Natural killer cell (primary cell): Measurements from ENCODE around the gene CSNK1G1. TPM values are rescaled to one million over a fixed set of nuclear protein-coding genes. Genes with fewer than 3 reads are reported as not detected.

Source experiments
- ATAC-seq, 3 donors: fragments of 150-1000 bp in 2 of 3; fragments of 200-7000 bp in 1 of 3; cut with Tn5 transposase; 1 replicate in 1 of 3; 2 replicates in 2 of 3; pipeline ENCODE4 v1.10.0; 2021; ENCODE audit warnings: mild to moderate bottlenecking in 2 of 3, moderate library complexity in 2 of 3
- DNase-seq, 2 donors: peaks; one replicate each; pipeline versions ENCODE4 v3.0.0 to v3.0.0-alpha.2; 2013 to 2021; ENCODE audit warnings: mixed read lengths in 1 of 2
- H3K27ac ChIP-seq: one replicate; pipeline ENCODE4 v1.5.1; 2013; ENCODE audit warnings: mild to moderate bottlenecking, low read length
- H3K27me3 ChIP-seq: one replicate; pipeline ENCODE4 v1.6.1; 2013; ENCODE audit warnings: low read length; ENCODE audit not compliant: control insufficient read depth, insufficient read depth
- H3K36me3 ChIP-seq: one replicate; pipeline ENCODE4 v1.6.1; 2013; ENCODE audit warnings: low read length; ENCODE audit not compliant: control insufficient read depth, insufficient read depth
- H3K4me1 ChIP-seq: one replicate; pipeline ENCODE4 v1.6.1; 2013; ENCODE audit warnings: low read length; ENCODE audit not compliant: control insufficient read depth, insufficient read depth
- H3K4me3 ChIP-seq: one replicate; pipeline ENCODE4 v1.5.1; 2013; ENCODE audit warnings: low read length
- H3K9me3 ChIP-seq: one replicate; pipeline ENCODE4 v1.6.1; 2013; ENCODE audit warnings: low read length; ENCODE audit not compliant: control insufficient read depth, insufficient read depth
- H3K27ac Mint-ChIP-seq, 2 donors: one replicate each; pipeline ENCODE4 v1.8.0; 2022; ENCODE audit warnings: mild to moderate bottlenecking in 2 of 2, mixed read lengths in 2 of 2, moderate library complexity in 1 of 2
- H3K27me3 Mint-ChIP-seq, 2 donors: one replicate each; pipeline ENCODE4 v1.8.0; 2022; ENCODE audit warnings: low read depth in 2 of 2, mixed read lengths in 2 of 2
- H3K36me3 Mint-ChIP-seq: one replicate; pipeline ENCODE4 v1.8.0; 2022; ENCODE audit warnings: mixed read lengths
- H3K4me1 Mint-ChIP-seq, 2 donors: one replicate each; pipeline ENCODE4 v1.8.0; 2022; ENCODE audit warnings: mixed read lengths in 2 of 2
- H3K4me3 Mint-ChIP-seq: one replicate; pipeline ENCODE4 v1.8.0; 2022; ENCODE audit warnings: mild to moderate bottlenecking, moderate library complexity, mixed read lengths
- H3K9me3 Mint-ChIP-seq, 2 donors: one replicate each; pipeline ENCODE4 v1.8.0; 2022; ENCODE audit warnings: mixed read lengths in 2 of 2
- WGBS: methylation state at CpG from one replicate; pipeline ENCODE4 v1.1.7; 2013; ENCODE audit warnings: missing lambda C conversion rate; ENCODE audit not compliant: insufficient coverage; 5-methylcytosine and 5-hydroxymethylcytosine counted together
- intact Hi-C: fragments of 100-400 bp; cut with micrococcal nuclease; formaldehyde crosslinking; loops from one replicate; pipeline ENCODE4 v1.14.2; 2022
- total RNA-seq, 4 donors: library from RNA; stranded (reverse); fragments of 120-200 nt in 1 of 4; gene quantifications; one replicate each; pipeline versions ENCODE4 v1.2.3 to v1.2.4, GENCODE V29; 2013 to 2022
- TF ChIP-seq, protein P1 (sequence below): fragments of 200-600 bp; IDR thresholded peaks from one replicate; pipeline ENCODE4 v1.8.0; 2022; ENCODE audit warnings: antibody characterized with exemption

The CSNK1G1 gene
- total RNA-seq, 3 donors from 2014 or later (not counting 1 experiment from before 2014, with no cell fraction given) = 26.2 to 36.8 (median 34.0) TPM

GRCh38 chr15:64117759-64118487, 238.1 kb downstream of the CSNK1G1 start:
- TF ChIP-seq, protein P1, sequence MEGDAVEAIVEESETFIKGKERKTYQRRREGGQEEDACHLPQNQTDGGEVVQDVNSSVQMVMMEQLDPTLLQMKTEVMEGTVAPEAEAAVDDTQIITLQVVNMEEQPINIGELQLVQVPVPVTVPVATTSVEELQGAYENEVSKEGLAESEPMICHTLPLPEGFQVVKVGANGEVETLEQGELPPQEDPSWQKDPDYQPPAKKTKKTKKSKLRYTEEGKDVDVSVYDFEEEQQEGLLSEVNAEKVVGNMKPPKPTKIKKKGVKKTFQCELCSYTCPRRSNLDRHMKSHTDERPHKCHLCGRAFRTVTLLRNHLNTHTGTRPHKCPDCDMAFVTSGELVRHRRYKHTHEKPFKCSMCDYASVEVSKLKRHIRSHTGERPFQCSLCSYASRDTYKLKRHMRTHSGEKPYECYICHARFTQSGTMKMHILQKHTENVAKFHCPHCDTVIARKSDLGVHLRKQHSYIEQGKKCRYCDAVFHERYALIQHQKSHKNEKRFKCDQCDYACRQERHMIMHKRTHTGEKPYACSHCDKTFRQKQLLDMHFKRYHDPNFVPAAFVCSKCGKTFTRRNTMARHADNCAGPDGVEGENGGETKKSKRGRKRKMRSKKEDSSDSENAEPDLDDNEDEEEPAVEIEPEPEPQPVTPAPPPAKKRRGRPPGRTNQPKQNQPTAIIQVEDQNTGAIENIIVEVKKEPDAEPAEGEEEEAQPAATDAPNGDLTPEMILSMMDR = no peak
- no peaks in the 10 kb centered on the region for H3K9me3 Mint-ChIP-seq
- H3K27me3 Mint-ChIP-seq = no peaks in the 10 kb centered on the region
- intact Hi-C loops = no loop called here
- H3K9me3 ChIP-seq = no peaks in the 10 kb centered on the region
- peaks cover 30% of the 10 kb centered on the region for H3K36me3 Mint-ChIP-seq
- no peak overlapping the region for H3K27ac ChIP-seq
- H3K4me3 ChIP-seq = no peak overlapping the region
- ATAC-seq (no peak), DNase-seq (no peak)
- H3K27me3 ChIP-seq = no peaks in the 10 kb centered on the region
- WGBS = 90% methylated on average over 5 of the region's 5 CpGs
- peak overlapping the region in 1 of 2 donors; percentile 34 for H3K27ac Mint-ChIP-seq
- H3K36me3 ChIP-seq = peaks cover 94% of the 10 kb centered on the region
- no peak overlapping the region for H3K4me3 Mint-ChIP-seq
- peaks cover 16 to 18% of the 10 kb centered on the region in 2 donors for H3K4me1 Mint-ChIP-seq
- H3K4me1 ChIP-seq = no peaks in the 10 kb centered on the region

Other genes with a start within 250 kb of the CSNK1G1 start
- under 1 TPM; 0.41 to 0.80 (median 0.75) TPM for gene SNX22, start 204.4 kb downstream of the CSNK1G1 start, total RNA-seq
- 100 to 1,000 TPM; 234 to 298 (median 251) TPM for gene PPIB, start 193.2 kb downstream of the CSNK1G1 start, total RNA-seq
- 1 to 10 TPM; 1.4 to 2.2 (median 1.9) TPM for gene PCLAF, start 25.3 kb upstream of the CSNK1G1 start, total RNA-seq
- gene TRIP4, start 31.7 kb upstream of the CSNK1G1 start, total RNA-seq = 10 to 100 TPM; 32.9 to 37.1 (median 33.7) TPM
- gene ZNF609, start 104.4 kb upstream of the CSNK1G1 start, total RNA-seq = 10 to 100 TPM; 40.3 to 59.7 (median 55.3) TPM